Measurements from ENCODE around the gene MINAR1.
"Not testable (repeated sequence)": the region's sequence is repeated elsewhere in the genome, so short reads cannot be mapped to it uniquely, and the experiment has no call there.

MINAR1 gene, protein sequence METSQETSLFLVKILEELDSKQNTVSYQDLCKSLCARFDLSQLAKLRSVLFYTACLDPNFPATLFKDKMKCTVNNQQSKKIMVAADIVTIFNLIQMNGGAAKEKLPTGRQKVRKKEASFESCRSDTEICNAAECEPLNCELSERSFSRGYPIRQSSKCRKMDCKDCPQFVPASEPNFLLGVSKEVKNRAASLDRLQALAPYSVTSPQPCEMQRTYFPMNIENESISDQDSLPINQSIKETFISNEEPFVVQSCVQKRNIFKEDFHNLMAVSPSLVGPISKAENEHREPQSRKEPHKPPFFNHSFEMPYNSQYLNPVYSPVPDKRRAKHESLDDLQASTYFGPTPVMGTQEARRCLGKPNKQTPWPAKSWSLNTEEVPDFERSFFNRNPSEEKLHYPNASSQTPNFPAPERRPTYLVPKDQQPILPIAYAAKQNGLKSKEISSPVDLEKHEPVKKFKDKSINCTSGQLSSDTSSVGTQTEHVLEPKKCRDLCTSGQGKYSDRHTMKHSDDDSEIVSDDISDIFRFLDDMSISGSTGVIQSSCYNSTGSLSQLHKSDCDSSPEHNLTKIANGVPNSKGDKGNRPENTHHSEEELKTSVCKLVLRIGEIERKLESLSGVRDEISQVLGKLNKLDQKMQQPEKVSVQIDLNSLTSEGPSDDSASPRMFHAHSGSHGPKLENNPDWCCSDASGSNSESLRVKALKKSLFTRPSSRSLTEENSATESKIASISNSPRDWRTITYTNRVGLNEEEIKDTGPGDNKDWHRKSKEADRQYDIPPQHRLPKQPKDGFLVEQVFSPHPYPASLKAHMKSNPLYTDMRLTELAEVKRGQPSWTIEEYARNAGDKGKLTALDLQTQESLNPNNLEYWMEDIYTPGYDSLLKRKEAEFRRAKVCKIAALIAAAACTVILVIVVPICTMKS

DNA sequence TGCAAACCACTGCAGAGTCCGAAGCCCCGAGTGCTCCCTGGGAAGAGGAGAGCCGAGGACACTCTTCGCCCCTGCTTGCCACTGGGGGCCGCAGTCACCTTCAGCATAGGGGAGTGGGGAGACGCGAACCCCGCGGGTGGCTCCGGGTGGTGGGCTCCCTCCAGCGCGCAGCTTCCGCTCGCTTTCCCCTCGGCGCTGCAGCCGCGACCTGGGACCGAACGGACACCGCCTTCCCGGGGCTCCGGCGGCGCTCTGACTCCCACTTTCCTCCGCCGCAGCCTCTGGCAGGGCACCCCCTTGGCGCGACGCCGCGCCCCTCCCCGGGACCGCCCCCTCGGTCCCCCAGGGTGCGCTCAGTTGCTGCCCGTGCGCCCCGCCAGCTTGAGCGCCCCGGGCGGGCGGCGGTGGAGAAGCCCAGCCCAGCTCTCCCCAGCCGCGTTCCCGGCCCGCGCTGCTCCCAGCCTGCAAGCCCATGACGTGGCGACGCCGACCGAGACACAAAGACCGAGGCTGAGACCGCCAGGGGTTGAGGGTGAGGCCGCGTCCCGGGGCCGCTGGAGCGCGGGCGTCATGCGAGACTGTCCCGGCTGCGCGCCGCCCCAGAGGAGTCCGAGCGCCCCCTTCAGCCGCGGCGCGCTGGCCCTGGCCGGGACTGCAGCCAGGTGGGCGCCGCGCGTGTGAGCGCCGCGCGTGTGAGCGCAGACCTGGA is at the start of gene MINAR1:
Gene MINAR1, plus strand, starts transcription at position 701 of the 709 bp plus-strand sequence. CDS start 23,812 bp downstream, outside the sequence.
- DNase-seq: no peak

DNA sequence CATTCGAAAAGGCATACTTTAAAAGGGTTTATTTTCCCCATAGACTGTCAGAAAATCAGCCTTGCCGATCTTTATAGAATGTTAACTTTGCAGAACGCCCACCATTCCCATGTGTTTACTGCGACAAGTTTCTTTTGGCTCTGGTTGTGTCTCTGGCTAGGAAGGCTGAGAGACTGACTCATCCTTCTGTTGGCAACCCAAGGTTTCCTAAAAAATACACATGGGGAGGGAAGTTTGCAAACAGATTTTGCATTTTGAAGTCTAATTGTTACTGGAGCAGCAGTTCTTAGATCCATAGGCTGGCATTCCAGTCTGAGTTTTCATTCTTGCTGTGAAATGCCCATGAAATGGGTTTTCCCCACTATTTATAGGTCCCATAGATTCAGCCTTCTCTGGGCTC is 37.9 kb upstream of the MINAR1 start:
- no peak for DNase-seq

DNA sequence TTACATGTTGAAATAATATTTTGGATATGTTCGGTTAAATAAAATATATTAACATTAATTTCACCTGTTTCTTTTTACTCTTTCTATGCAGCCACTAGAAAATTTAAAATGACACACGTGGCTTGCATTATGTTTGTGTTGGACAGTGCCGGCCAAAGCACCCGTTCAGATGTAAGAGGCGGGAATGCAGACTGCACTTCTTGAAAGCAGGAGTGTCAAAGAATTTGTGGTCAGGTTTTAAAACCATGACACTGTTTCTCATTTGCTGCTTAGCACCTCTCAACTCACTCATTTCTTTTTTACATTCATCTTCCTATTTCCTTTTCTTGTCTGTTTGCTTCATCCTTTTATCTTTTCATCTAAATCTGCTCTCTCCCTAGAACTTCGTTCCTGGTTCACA is 35.3 kb upstream of the MINAR1 start:
- DNase-seq: no peak

DNA sequence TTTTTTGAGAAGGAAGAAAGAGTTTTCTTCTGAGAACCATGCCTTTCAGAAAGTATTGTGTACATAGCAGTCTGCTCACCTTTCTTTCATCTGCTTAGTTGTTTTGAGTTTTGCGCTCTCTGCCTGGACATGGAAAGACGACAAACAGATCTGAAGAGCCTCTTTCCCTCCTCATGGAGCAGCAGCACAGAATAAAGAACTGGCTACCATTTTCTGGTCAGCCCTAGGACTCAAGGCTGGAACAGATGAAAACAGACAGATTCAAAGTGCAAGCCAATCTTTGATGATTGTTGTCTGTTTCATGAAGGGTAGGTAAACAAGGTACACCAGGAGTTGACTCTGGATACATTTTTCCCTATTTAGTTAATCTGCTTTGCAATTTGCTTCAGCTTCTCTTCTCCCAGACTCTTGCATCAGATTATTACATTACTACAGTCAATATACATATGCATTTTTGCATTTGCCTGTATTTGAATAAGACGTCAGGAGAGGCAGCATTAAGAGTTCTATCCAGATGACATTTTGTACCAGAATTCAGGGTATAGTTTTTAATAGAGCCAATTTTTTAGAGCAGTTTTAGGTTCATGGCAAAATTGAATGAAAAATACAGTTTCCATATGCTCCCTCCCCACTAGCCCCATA is 34.7 kb upstream of the MINAR1 start:
- DNase-seq: no peak

DNA sequence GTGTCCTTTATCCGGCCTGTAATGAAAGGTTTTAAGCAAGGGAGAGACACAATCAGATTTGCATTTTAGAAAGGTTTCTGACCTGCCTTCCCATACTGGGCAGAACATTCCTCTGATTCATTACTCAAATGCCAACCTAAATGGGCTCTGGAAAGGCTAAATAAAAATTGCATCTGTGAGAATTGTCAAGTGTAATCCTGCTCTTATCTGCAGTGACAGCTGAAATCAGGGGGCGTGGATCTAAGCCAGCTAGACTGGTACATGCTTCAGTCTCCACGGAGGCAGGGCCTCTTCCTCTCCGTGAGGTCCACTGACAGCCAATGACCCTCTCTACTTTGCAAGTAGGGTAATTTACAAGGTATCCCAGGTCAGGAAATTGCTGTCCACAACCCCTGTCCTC is 32.5 kb upstream of the MINAR1 start:
- DNase-seq: no peak

DNA sequence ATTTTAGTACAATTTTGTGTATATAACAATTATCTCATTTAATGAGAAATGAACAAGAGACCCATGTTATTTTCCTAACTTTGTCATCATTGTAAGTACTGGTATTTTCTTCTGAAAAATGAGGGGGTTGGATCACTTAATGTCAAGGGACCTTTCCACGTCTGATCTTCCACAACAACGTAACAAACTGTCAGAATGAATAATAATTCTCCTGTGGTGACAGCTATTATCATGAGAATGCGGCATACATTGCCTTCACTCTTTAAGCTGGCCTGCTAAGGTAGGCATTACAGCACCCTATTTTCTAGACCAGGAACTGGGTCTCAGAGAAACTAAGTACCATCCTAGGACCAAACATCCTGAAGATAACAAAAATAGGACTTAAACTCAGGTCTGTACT is 31.5 kb upstream of the MINAR1 start:
- DNase-seq: no peak

DNA sequence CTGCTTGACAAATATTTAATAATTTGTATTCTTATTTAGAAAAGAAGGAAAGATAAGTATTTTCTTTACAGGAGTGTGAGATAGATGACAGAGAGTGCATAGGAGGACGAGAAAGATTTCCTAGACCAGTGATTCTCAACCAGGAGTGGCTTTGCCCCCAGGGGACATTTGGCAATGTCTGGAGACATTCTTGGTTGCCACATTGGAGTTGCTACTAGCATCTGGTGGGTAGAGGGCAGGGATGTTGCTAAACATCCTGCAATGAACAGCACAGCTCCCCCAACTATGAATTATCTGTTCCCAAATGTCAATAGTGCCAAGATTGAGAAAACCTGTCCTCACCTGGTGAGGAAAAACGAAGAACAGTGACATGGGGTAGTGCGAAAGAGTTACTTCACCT is 30.8 kb upstream of the MINAR1 start:
- DNase-seq: no peak

DNA sequence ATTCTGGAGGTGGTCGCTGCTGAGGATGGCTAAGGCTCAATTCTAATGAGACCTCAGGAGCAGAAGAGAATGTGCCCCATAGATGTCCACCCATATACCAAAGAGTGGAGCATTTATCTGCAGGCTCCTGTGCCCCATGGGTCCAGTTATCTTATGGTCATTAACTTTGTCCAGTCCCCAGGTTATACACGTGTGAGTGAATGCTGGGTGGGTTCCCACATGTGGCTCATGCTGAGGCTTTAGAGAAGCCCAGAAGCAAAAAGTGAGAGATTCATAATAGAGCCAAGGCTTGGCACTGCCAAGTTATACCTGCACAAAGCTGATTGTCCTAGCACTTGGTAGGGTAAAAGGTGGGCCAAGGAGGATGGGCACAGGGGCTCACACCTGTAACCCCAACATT is 30.0 kb upstream of the MINAR1 start:
- DNase-seq: no peak

DNA sequence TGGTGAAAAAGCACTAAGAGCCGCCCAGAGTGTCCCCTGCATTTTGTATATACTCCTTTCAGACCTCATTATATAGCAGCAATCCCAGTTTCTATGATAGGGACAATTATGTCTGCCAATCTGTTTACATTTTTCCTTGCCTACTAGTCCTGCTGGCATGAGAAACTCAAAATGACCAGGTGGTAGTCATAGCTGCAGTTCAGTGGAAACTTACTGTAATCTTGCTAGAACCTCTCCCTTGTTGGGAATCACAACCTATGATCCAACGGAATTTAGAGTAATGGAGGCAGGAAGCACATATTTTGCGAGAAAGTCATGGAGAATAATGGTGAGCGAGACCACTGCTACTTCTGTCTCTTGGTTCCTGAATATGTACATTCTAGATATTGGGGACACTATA is 28.6 kb upstream of the MINAR1 start:
- DNase-seq: no peak

DNA sequence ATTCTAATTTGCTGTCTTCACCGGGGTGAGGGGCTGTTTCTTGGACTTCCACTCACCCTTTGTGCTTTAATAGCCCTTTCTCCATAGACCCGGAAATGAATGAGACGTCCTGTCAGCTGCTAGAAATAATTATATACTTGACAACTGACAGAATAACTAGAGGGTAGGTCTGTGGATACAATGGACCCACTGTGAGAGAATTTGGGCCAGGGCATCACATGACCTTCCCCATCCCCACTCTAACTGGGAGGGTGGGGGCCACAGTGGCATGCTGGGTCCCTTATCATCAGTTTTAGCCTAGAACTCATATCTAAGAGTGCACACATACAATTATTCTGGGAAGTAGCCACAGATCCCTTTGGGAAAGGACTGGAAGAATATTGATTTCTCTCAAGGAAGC is 25.9 kb upstream of the MINAR1 start:
- no peak for DNase-seq

DNA sequence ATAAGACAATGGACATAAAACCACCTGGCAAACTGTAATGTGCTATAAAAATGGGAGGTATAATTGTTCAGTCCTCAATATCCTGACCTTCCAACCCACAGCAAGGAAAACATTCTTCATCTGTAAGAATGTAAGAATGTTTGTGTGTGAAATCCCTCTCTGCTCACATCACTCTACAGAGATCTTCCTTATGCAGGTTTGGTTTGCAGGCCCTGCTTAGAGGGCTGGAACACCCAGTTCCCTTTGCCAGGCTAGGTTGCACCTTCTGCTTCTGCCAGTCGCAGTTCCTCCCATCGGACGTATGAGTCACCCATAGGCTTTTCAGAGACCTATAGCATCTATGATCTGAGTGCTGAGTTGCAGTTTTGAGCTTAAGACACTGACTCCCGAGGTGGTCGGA is 24.1 kb upstream of the MINAR1 start:
- DNase-seq: no peak

DNA sequence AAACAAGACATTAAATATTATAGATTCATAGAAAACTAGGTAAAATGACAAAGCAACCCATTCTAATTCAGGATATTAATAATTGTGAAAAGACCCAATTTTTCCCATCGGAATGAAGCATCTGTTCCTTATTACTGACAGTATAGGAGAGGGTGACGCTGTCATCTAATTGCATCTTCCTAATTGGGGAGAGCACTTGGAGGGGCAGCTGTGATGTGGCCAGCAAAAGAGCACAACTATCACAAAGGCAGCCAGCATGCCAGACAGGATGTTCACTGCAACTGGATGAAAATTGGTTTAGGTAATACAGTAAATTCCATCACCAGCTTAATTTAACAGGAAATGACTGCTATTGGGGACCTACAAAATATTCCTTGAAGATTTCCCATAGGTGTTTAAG is 21.9 kb upstream of the MINAR1 start:
- no peak for DNase-seq

DNA sequence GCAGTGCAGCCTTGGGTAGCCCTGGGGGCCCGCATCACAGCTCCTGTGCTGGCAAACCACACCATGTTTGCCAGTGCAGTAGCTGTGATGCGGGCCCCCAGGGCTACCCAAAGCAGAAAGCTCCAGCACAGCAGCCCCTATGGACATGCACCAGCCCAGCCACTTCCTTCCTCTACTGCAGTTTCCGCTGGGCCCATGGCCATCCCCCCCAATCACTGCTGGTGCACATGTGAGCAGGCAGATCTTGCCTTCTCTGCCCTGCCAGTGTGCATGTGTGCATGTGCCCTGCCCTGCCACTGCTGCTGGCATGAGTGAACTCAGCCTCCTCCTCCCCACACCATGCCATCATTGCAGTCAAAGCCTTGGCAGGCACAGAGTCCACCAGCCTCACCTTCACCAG is 20.1 kb upstream of the MINAR1 start:
- no peak for DNase-seq

DNA sequence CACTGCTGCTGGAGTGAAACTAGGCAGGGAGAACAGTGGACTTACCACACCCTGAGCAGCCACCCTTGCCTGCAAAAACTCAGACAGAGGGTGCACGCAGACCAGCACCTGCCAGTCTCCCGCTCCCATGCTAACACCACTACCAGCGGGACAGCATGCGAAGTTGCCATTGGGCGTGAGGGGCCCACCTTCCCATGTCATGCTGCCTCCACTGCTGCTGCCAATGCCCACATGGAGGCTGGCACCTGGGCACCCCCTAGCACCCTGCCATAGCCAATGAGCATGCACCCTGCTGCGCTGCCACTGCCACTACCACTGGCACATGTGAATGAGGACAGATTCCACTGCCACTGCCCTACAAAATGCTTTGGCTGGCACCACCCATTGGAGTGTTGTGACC is 19.7 kb upstream of the MINAR1 start:
- DNase-seq: no peak

DNA sequence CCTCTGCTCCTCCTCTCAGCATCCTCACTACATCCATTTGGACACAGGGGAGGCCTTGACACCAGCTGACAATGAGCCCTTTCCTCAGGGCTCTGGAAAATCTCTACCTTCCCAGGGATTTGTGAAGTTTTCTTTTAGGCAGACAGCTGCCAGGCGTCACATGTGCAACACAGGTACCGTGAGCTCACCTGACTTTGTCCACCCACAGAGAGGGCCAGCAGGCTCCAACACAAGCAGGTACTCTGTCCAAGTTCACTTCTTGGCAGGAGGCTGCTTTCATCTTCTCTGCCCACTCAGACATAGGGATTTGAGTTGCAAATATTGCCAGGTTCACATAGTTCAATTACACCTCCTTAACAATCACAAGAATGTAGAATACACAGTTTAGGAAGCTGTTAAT is 15.3 kb upstream of the MINAR1 start:
- DNase-seq: no peak

DNA sequence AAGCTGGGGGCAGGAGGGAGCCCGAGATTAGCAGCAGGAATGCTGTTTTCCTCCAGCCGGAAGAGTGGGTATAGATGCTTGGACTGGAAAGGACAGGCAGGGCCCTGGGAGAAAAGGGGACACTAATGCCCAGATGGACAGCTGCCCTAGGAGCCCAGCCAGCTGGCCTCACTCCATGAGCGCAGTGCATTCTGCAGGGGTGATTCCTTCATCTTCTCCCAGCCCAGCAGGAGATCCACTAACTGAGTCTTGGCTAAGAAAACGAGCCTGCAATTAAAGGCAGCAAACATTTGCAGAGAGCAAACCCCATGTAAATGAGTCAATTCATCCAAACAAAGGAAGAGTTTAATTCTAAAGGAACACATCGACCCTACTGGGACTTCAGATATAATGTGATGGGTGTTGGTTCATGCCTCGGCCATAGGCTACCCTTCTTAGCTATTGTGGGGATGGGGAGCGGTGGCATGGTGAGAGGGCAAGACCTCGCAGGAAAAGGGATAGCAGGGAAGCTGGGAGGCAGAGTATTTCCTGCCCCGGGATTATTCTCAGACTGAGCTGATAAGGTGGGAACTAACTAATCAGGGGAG is 13.3 kb upstream of the MINAR1 start:
- no peak for DNase-seq

DNA sequence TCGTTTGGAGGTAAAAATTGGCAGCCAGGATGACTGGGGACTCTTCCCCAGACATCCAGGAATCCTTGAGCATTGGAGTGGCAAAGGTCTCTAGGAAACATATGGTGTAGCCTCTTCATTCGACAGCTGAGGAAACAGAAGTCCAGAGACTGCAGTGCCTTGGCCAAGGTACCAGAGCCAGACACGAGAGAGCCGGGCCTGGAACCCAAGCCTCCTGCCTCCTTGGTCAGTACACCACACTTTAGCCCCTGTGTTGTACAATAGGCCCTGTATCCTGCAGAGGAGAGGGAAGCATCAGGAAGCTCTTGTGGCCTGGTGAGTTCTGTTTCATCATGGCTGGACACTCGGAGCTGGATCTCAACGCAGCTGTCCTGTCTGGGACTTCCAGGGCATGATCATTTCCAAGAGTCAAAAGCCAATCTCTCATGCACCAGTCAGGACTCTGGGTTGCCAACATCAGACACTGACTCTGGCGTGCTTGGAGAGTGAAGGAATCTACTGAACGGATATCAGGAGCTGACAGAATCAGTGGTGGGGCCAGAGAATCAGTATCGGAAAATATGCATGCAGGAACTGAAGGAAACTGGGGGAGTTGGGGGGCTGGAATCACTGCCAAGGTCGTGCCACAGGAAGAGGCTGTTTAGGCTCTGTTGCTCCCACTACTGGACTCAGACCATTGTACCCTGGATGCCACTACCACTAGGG is 6.4 kb upstream of the MINAR1 start:
- DNase-seq: no peak

DNA sequence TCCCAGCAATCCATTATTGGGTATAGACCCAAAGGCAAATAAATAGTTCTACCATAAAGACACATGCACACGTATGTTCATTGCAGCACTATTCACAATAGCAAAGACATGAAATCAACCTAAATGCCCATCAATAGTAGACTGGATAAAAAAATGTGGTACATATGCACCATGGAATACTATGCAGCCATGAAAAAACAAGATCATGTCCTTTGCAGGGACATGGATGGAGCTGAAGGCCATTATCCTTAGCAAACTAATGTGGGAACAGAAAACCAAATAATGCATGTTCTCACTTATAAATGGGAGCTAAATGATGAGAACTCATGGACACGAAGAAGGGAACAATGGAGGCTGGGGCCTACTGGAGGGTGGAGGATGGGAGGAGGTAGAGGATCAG is 5.2 kb upstream of the MINAR1 start:
- not testable (repeated sequence) for DNase-seq

DNA sequence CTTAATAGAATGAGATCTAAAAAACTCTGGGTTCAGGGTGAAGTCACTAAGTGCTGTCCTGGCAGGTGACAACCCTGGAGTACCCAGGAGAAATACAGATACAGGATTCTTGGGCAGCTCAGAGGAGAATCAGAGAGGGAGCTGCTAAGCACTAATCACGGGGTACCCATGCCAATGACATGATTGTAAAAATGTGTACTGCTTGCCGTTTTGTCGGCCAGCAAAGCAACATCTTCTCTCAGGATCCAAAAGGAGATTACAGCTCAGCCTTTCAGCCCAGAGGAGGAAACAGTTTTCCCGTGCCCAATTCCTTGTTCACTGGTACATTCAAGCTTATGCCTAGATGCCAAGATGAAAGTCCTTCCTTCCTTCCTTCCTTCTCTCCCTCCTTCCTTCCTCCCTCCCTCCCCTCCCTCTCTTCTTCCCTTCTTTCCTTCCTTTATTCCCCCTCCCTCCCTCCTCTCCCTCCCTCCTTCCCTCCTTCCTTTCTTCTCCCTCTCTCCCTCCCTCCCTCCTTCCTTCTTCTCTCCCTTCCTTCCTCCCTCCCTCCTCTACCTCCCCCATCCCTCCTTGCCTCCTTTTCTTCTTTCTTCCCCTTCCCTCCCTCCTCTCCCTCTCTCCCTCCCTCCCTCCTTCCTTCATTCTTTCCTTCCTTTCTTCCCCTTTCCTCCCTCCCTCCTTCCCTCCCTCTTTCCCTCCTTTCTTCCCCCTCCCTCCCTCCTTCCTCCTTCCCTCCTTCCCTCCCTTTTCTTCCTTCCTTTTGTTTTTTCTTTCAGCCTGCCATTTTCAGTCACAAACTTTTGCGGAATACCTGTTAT is 4.1 kb upstream of the MINAR1 start:
- no peak for DNase-seq

DNA sequence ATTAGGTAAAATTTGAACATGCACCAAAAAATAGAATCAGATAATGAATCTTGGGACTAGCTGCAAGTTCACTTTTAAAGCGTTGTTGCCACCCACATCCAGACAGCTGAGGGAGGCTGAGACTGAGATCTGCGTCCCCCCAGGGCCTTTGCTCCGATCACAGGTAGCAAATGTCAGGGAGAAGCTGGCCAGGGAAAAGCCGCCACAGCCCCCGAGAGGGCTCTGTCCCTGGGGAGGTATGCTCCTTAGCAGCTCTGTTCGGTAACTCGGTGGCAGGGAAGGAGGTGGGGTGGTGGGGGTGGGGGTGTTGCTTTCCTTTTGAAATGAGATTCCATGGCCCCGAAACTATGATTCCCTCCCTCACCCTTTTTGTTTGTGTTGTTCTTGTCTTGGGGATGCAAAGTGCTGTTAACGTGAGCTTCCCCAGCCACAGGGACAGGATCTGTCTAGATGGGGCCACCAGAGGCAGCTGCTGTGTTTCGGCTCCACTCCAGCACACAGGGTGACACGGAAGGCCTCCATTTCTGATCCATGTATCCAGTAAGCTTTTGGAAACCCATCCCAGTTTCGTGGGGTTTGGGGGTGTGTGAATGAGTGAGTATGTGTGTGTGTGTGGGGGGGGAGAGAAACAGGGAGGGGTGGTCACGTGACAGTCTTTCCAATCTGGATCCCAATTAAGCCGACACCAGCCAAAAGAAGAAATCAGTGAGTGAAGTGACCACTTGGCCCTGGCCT is 1.1 kb upstream of the MINAR1 start:
- DNase-seq: no peak
